SK-N-SH (cell line): ENCODE measurements around the gene PTN.

Source experiments
- ELF1 ChIP-seq: IDR thresholded peaks from 2 replicates; pipeline ENCODE4 v1.4.0; 2012
- EZH2phosphoT487 ChIP-seq: fragments of 200-600 bp; sonication (generic); IDR thresholded peaks from 2 replicates; pipeline ENCODE4 v1.6.1; 2017; ENCODE audit warnings: low read depth, mixed run types, mild to moderate bottlenecking, antibody characterized with exemption, moderate library complexity, borderline replicate concordance
- JUND ChIP-seq: IDR thresholded peaks from 2 replicates; pipeline ENCODE4 v1.4.0; 2012
- POLR2AphosphoS5 ChIP-seq: IDR thresholded peaks from 2 replicates; pipeline ENCODE4 v1.6.1; 2012; ENCODE audit warnings: low read depth, low read length
- RFX5 ChIP-seq: IDR thresholded peaks from 2 replicates; pipeline ENCODE4 v1.6.1; 2012; ENCODE audit warnings: mild to moderate bottlenecking, improper control_type of control experiment, low read length
- TF ChIP-seq, protein P1 (sequence below): IDR thresholded peaks from 2 replicates; pipeline ENCODE4 v1.6.1; 2012; ENCODE audit warnings: mild to moderate bottlenecking, low read depth, low read length, moderate library complexity
- TF ChIP-seq, protein P2 (sequence below): fragments of 200-600 bp; sonication (generic); IDR thresholded peaks from 2 replicates; pipeline ENCODE4 v1.6.1; 2017; ENCODE audit warnings: antibody characterized with exemption, mild to moderate bottlenecking, moderate library complexity
- TF ChIP-seq, protein P3 (sequence below): fragments of 150-350 bp; IDR thresholded peaks from 2 replicates; pipeline ENCODE4 v1.6.1; 2017; ENCODE audit warnings: antibody characterized with exemption, low read length, low read depth, borderline replicate concordance
- TF ChIP-seq, protein P4 (sequence below): IDR thresholded peaks from 2 replicates; pipeline ENCODE4 v1.4.0; 2012; ENCODE audit warnings: low read depth, borderline replicate concordance

DNA sequence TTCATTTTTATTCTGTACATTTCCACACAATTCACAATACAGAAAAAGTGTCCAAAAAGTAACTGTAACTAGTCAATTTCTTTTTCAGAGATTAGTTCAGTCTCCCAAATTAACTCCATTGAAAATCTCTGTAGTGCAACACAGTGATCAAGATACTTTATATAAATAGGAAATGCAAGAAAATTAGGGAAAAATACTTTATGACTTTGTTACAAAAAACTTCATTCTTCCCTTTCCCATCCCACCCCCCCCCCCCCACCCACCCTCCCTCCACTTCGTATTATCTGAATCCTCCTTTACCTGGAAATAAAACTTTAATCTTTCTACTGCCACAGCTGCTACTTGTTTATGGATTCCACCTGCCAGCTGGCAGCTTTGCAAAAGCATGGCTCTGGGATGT is 37.5 kb upstream of the PTN start:
- TF ChIP-seq, protein P1, sequence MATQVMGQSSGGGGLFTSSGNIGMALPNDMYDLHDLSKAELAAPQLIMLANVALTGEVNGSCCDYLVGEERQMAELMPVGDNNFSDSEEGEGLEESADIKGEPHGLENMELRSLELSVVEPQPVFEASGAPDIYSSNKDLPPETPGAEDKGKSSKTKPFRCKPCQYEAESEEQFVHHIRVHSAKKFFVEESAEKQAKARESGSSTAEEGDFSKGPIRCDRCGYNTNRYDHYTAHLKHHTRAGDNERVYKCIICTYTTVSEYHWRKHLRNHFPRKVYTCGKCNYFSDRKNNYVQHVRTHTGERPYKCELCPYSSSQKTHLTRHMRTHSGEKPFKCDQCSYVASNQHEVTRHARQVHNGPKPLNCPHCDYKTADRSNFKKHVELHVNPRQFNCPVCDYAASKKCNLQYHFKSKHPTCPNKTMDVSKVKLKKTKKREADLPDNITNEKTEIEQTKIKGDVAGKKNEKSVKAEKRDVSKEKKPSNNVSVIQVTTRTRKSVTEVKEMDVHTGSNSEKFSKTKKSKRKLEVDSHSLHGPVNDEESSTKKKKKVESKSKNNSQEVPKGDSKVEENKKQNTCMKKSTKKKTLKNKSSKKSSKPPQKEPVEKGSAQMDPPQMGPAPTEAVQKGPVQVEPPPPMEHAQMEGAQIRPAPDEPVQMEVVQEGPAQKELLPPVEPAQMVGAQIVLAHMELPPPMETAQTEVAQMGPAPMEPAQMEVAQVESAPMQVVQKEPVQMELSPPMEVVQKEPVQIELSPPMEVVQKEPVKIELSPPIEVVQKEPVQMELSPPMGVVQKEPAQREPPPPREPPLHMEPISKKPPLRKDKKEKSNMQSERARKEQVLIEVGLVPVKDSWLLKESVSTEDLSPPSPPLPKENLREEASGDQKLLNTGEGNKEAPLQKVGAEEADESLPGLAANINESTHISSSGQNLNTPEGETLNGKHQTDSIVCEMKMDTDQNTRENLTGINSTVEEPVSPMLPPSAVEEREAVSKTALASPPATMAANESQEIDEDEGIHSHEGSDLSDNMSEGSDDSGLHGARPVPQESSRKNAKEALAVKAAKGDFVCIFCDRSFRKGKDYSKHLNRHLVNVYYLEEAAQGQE = no peak
- TF ChIP-seq, protein P2, sequence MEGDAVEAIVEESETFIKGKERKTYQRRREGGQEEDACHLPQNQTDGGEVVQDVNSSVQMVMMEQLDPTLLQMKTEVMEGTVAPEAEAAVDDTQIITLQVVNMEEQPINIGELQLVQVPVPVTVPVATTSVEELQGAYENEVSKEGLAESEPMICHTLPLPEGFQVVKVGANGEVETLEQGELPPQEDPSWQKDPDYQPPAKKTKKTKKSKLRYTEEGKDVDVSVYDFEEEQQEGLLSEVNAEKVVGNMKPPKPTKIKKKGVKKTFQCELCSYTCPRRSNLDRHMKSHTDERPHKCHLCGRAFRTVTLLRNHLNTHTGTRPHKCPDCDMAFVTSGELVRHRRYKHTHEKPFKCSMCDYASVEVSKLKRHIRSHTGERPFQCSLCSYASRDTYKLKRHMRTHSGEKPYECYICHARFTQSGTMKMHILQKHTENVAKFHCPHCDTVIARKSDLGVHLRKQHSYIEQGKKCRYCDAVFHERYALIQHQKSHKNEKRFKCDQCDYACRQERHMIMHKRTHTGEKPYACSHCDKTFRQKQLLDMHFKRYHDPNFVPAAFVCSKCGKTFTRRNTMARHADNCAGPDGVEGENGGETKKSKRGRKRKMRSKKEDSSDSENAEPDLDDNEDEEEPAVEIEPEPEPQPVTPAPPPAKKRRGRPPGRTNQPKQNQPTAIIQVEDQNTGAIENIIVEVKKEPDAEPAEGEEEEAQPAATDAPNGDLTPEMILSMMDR = no peak
- TF ChIP-seq POLR2AphosphoS5 (no peak), JUND (no peak), EZH2phosphoT487 (no peak), RFX5 (no peak), ELF1 (no peak)
- TF ChIP-seq, protein P3, sequence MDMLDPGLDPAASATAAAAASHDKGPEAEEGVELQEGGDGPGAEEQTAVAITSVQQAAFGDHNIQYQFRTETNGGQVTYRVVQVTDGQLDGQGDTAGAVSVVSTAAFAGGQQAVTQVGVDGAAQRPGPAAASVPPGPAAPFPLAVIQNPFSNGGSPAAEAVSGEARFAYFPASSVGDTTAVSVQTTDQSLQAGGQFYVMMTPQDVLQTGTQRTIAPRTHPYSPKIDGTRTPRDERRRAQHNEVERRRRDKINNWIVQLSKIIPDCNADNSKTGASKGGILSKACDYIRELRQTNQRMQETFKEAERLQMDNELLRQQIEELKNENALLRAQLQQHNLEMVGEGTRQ = no peak
- TF ChIP-seq, protein P4, sequence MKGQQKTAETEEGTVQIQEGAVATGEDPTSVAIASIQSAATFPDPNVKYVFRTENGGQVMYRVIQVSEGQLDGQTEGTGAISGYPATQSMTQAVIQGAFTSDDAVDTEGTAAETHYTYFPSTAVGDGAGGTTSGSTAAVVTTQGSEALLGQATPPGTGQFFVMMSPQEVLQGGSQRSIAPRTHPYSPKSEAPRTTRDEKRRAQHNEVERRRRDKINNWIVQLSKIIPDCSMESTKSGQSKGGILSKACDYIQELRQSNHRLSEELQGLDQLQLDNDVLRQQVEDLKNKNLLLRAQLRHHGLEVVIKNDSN = no peak
